Kidney epithelial cell (primary cell): ENCODE measurements around the gene PES1. TPM values are rescaled to one million over a fixed set of nuclear protein-coding genes. Genes with fewer than 3 reads are reported as not detected.
A peak's percentile ranks its signal among the peaks of the same experiment; 100 is the strongest.

Experiments
- DNase-seq: peaks from one replicate; pipeline ENCODE4 v3.0.0-alpha.2; 2010; ENCODE audit warnings: low read depth
- H3K27me3 ChIP-seq: 2 replicates; pipeline ENCODE4 v1.6.0; 2011; ENCODE audit warnings: low read length; ENCODE audit not compliant: control insufficient read depth, insufficient read depth
- H3K36me3 ChIP-seq: 2 replicates; pipeline ENCODE4 v1.5.1; 2011; ENCODE audit warnings: low read length; ENCODE audit not compliant: control insufficient read depth, insufficient read depth
- H3K4me3 ChIP-seq: 2 replicates; pipeline ENCODE4 v1.5.1; 2011; ENCODE audit warnings: low read depth, mild to moderate bottlenecking, control low read depth, low read length
- CTCF ChIP-seq: IDR thresholded peaks from 2 replicates; pipeline ENCODE4 v1.5.1; 2011; ENCODE audit warnings: mild to moderate bottlenecking, moderate library complexity, low read length, control low read depth, inconsistent platforms; ENCODE audit not compliant: insufficient read depth, poor library complexity, severe bottlenecking
- total RNA-seq: library from RNA; depleted of rRNA; stranded (reverse); fragments of >200 nt; gene quantifications from 2 replicates; pipeline ENCODE4 v1.2.3, GENCODE V29; 2015

The PES1 gene
- total RNA-seq: 93.9 and 99.0 TPM in 2 replicates

- Histone ChIP-seq H3K27me3 (no peaks in the 10 kb centered on the region), H3K4me3 (peak within 1 kb of the TSS; percentile 92), H3K36me3 (peaks cover 3% of the 10 kb centered on the region)
- TF ChIP-seq CTCF: no peak
- peak; percentile 97 for DNase-seq
Observed at GRCh38 chr22:30591588-30592359, at the start of gene PES1. Gene PES1, minus strand, starts transcription at chr22:30591910. Its CDS starts 77 bp downstream, at chr22:30591833.

GRCh38 chr22:30640839-30641430 lies 49.2 kb upstream of the PES1 start:
- no peaks in the 10 kb centered on the region for H3K36me3 ChIP-seq
- H3K4me3 ChIP-seq: no peak overlapping the region
- no peak for DNase-seq
- no peak for TF ChIP-seq CTCF
- H3K27me3 ChIP-seq: no peaks in the 10 kb centered on the region

- no peak for TF ChIP-seq CTCF
- no peaks in the 10 kb centered on the region for H3K36me3 ChIP-seq
- DNase-seq: no peak
- H3K27me3 ChIP-seq: no peaks in the 10 kb centered on the region
- no peak overlapping the region for H3K4me3 ChIP-seq
Observed at GRCh38 chr22:30640361-30640760, 48.7 kb upstream of the PES1 start.

GRCh38 chr22:30637701-30638114 lies 46.0 kb upstream of the PES1 start:
- no peak for TF ChIP-seq CTCF
- Histone ChIP-seq H3K4me3 (no peak overlapping the region), H3K27me3 (no peaks in the 10 kb centered on the region), H3K36me3 (no peaks in the 10 kb centered on the region)
- DNase-seq: no peak

- Histone ChIP-seq H3K27me3 (no peaks in the 10 kb centered on the region), H3K36me3 (no peaks in the 10 kb centered on the region), H3K4me3 (peak overlapping the region; percentile 52)
- DNase-seq: no peak
- no peak for TF ChIP-seq CTCF
Observed at GRCh38 chr22:30636226-30637077, 44.7 kb upstream of the PES1 start.
